IMR-90 (cell line): ENCODE data around the gene FABP7. TPM values are rescaled to one million over a fixed set of nuclear protein-coding genes. Genes with fewer than 3 reads are reported as not detected.

Experiments
- ATAC-seq: fragments of 200-7000 bp; cut with Tn5 transposase; 2 replicates; pipeline ENCODE4 v1.9.1; 2020; ENCODE audit warnings: low read depth, mild to moderate bottlenecking, moderate library complexity
- BruUV-seq: library from RNA; stranded (reverse); fragments of 400-500 nt; replicated peaks from 2 replicates; lab custom pipeline; 2021; lab: Mats Ljungman, UMichigan
- CTCF ChIA-PET: fragments of 300-600 bp; formaldehyde crosslinking; extraction: SDS; loops from one replicate; lab custom pipeline; 2021; ENCODE audit warnings: antibody characterized with exemption; lab: Yijun Ruan, JAX
- POLR2A ChIA-PET: fragments of 300-600 bp; sonication (Branson Sonifier 250); formaldehyde crosslinking; loops from one replicate; lab custom pipeline; 2022; ENCODE audit warnings: antibody characterized with exemption; ENCODE audit not compliant: unreplicated experiment; lab: Charles Lee
- DNase-seq: peaks from one replicate; pipeline ENCODE4 v3.0.0; 2013
- H2AFZ ChIP-seq: replicated peaks from 2 replicates; pipeline ENCODE3; 2013; ENCODE audit warnings: low read length, mild to moderate bottlenecking; ENCODE audit not compliant: poor library complexity
- H2AK5ac ChIP-seq: 2 replicates; pipeline ENCODE4 v1.6.1; 2013; ENCODE audit warnings: low read depth, low read length, inconsistent platforms
- H2AK9ac ChIP-seq: replicated peaks from 2 replicates; pipeline ENCODE3; 2013; ENCODE audit warnings: mild to moderate bottlenecking, low read depth, low read length, moderate library complexity; ENCODE audit not compliant: poor library complexity
- H2BK120ac ChIP-seq: 2 replicates; pipeline ENCODE4 v1.6.1; 2013; ENCODE audit warnings: low read depth, low read length, inconsistent platforms
- H2BK15ac ChIP-seq: 3 replicates; pipeline ENCODE4 v1.6.1; 2013; ENCODE audit warnings: low read depth, low read length, inconsistent platforms
- H2BK20ac ChIP-seq: 2 replicates; pipeline ENCODE4 v1.6.1; 2013; ENCODE audit warnings: low read depth, mild to moderate bottlenecking, inconsistent platforms, low read length, moderate library complexity
- H2BK5ac ChIP-seq: 2 replicates; pipeline ENCODE4 v1.6.1; 2013; ENCODE audit warnings: mild to moderate bottlenecking, low read depth, low read length, inconsistent platforms; ENCODE audit not compliant: poor library complexity, severe bottlenecking
- H3K14ac ChIP-seq: replicated peaks from 2 replicates; pipeline ENCODE4 v1.6.1; 2013; ENCODE audit warnings: low read depth, low read length, inconsistent platforms
- H3K18ac ChIP-seq: 2 replicates; pipeline ENCODE4 v1.6.1; 2013; ENCODE audit warnings: low read depth, low read length, control low read depth
- H3K23ac ChIP-seq: 2 replicates; pipeline ENCODE4 v1.6.1; 2013; ENCODE audit warnings: low read depth, low read length, inconsistent platforms
- H3K27ac ChIP-seq: 2 replicates; pipeline ENCODE4 v1.5.1; 2013; ENCODE audit warnings: mild to moderate bottlenecking, control low read depth, low read length; ENCODE audit not compliant: insufficient read depth
- H3K27me3 ChIP-seq: 2 replicates; pipeline ENCODE4 v1.6.1; 2013; ENCODE audit warnings: low read length; ENCODE audit not compliant: control insufficient read depth, insufficient read depth
- H3K36me3 ChIP-seq: 2 replicates; pipeline ENCODE4 v1.6.1; 2013; ENCODE audit warnings: low read length, mixed read lengths; ENCODE audit not compliant: control insufficient read depth, insufficient read depth
- H3K4ac ChIP-seq: 2 replicates; pipeline ENCODE4 v1.6.1; 2013; ENCODE audit warnings: low read depth, low read length, inconsistent platforms
- H3K4me1 ChIP-seq: 2 replicates; pipeline ENCODE4 v1.6.1; 2013; ENCODE audit warnings: low read length, mixed read lengths; ENCODE audit not compliant: control insufficient read depth, insufficient read depth
- H3K4me2 ChIP-seq: 2 replicates; pipeline ENCODE4 v1.6.1; 2013; ENCODE audit warnings: low read depth, mild to moderate bottlenecking, control low read depth, low read length, moderate library complexity
- H3K4me3 ChIP-seq: 2 replicates; pipeline ENCODE4 v1.5.1; 2013; ENCODE audit warnings: low read depth, mild to moderate bottlenecking, control low read depth, low read length, moderate library complexity; ENCODE audit not compliant: insufficient read depth
- H3K56ac ChIP-seq: 2 replicates; pipeline ENCODE4 v1.6.1; 2013; ENCODE audit warnings: low read length, inconsistent platforms; ENCODE audit not compliant: insufficient read depth; ENCODE audit errors: extremely low read depth
- H3K79me1 ChIP-seq, 2 experiments: 2 replicates each; pipeline ENCODE4 v1.6.1; 2013; ENCODE audit warnings: low read length in 2 of 2, inconsistent platforms in 1 of 2, low read depth in 1 of 2
- H3K9ac ChIP-seq: 2 replicates; pipeline ENCODE4 v1.6.1; 2013; ENCODE audit warnings: low read depth, low read length, control low read depth
- H3K9me1 ChIP-seq: 2 replicates; pipeline ENCODE4 v1.6.1; 2013; ENCODE audit warnings: low read length, inconsistent platforms; ENCODE audit not compliant: insufficient read depth
- H3K9me3 ChIP-seq: 2 replicates; pipeline ENCODE4 v1.6.1; 2013; ENCODE audit warnings: low read length; ENCODE audit not compliant: control insufficient read depth, insufficient read depth
- H4K20me1 ChIP-seq: 2 replicates; pipeline ENCODE4 v1.6.1; 2013; ENCODE audit warnings: low read length, inconsistent platforms; ENCODE audit not compliant: insufficient read depth
- H4K5ac ChIP-seq: 2 replicates; pipeline ENCODE4 v1.6.1; 2013; ENCODE audit warnings: mild to moderate bottlenecking, low read depth, low read length, control low read depth
- H4K8ac ChIP-seq, 2 experiments: 2 replicates each; pipeline ENCODE4 v1.6.1; 2013; ENCODE audit warnings: low read depth in 2 of 2, low read length in 2 of 2, control low read depth in 1 of 2, inconsistent platforms in 1 of 2
- H4K91ac ChIP-seq: 2 replicates; pipeline ENCODE4 v1.6.1; 2013; ENCODE audit warnings: low read depth, low read length, inconsistent platforms; ENCODE audit not compliant: insufficient read depth
- BHLHE40 ChIP-seq: fragments of 150-350 bp; IDR thresholded peaks from 2 replicates; pipeline ENCODE4 v1.6.1; 2016; ENCODE audit warnings: mild to moderate bottlenecking, low read depth, low read length
- CHD1 ChIP-seq: IDR thresholded peaks from 2 replicates; pipeline ENCODE4 v1.6.1; 2012; ENCODE audit warnings: low read depth, low read length, improper control_type of control experiment
- ELK1 ChIP-seq: fragments of 150-350 bp; IDR thresholded peaks from 2 replicates; pipeline ENCODE4 v1.6.1; 2016; ENCODE audit warnings: low read depth, mild to moderate bottlenecking, low read length, moderate library complexity, borderline replicate concordance
- FOS ChIP-seq: fragments of 150-350 bp; IDR thresholded peaks from 2 replicates; pipeline ENCODE4 v1.6.1; 2016; ENCODE audit warnings: low read depth, low read length
- RAD21 ChIP-seq: IDR thresholded peaks from 2 replicates; pipeline ENCODE4 v1.6.1; 2012; ENCODE audit warnings: low read length, improper control_type of control experiment
- RCOR1 ChIP-seq: IDR thresholded peaks from 2 replicates; pipeline ENCODE4 v1.6.1; 2012; ENCODE audit warnings: mild to moderate bottlenecking, low read length, improper control_type of control experiment; ENCODE audit not compliant: insufficient replicate concordance
- RFX5 ChIP-seq: IDR thresholded peaks from 2 replicates; pipeline ENCODE4 v1.8.0; 2012; ENCODE audit warnings: low read depth, mild to moderate bottlenecking, low read length, moderate library complexity
- WGBS, 2 experiments: methylation state at CpG; one replicate each; pipeline versions ENCODE4 v1.1.5 to v1.1.7; 2013; ENCODE audit warnings: missing lambda C conversion rate in 2 of 2; ENCODE audit not compliant: insufficient read length in 1 of 2; ENCODE audit errors: extremely low coverage in 2 of 2; 5-methylcytosine and 5-hydroxymethylcytosine counted together
- dilution Hi-C: fragments of 300-500 bp; cut with HindIII; formaldehyde crosslinking; loops from one replicate; pipeline ENCODE4 v1.14.3; 2018; ENCODE audit warnings: low sequenced_read_pairs; ENCODE audit not compliant: unreplicated experiment
- in situ Hi-C: fragments of 300-500 bp; cut with MboI; formaldehyde crosslinking; loops from 3 replicates; pipeline ENCODE4 v1.14.3; 2019; ENCODE audit warnings: low sequenced_read_pairs, inconsistent platforms, mixed read lengths
- intact Hi-C: fragments of 100-400 bp; cut with micrococcal nuclease; formaldehyde crosslinking; loops from 2 replicates; pipeline ENCODE4 v1.10.0; 2022
- polyA plus RNA-seq, 3 experiments: library from polyadenylated mRNA; depleted of rRNA; stranded (reverse); fragments of >200 nt; gene quantifications; 2 replicates each; pipeline ENCODE4 v1.2.3, GENCODE V29; 2012; ENCODE audit warnings: low replicate concordance in 1 of 3
- total RNA-seq: library from RNA; depleted of rRNA; stranded (reverse); fragments of >200 nt; gene quantifications from 2 replicates; pipeline ENCODE4 v1.2.3, GENCODE V29; 2012

FABP7 gene
- total and polyA plus RNA-seq, 2 of the 4 experiments (the other 2 are of a cell fraction) = not detected

- intact Hi-C loops = no loop called here
- POLR2A ChIA-PET = interaction anchor here (0.5 kb wide), 1 partner anchor 14 kb away, joined by 3 read pairs; no protein-coding TSS in a partner anchor
- peaks cover 30% of the 10 kb centered on the region for H3K4me1 ChIP-seq
These were observed 21.4 kb downstream of the FABP7 start for GRCh38 chr6:122800906-122801305.

More at GRCh38 chr6:122800906-122801305, 21.4 kb downstream of the FABP7 start:
- Histone ChIP-seq H3K79me1 (peaks cover 0 to 7% of the 10 kb centered on the region in 2 experiments; a peak in 3 of 4 replicates), H2AK9ac (no peak overlapping the region), H2BK15ac (no peak overlapping the region; the same call in 2 of the 3 replicates), H3K56ac (no peak overlapping the region), H3K27ac (peak overlapping the region; percentile 94; the same call in 1 of the 2 replicates), H4K20me1 (no peaks in the 10 kb centered on the region), H2AK5ac (peak overlapping the region; percentile 12; the same call in 1 of the 2 replicates), H2BK20ac (peak overlapping the region; percentile 37; the same call in 1 of the 2 replicates), H3K9ac (no peak overlapping the region), H3K14ac (no peak overlapping the region), H3K18ac (peak overlapping the region; percentile 95), H3K4me3 (no peak overlapping the region), H3K9me3 (no peaks in the 10 kb centered on the region), H2AFZ (no peak overlapping the region), H2BK120ac (0 out of 2 replicates have a peak overlapping the region, but pooled peaks have one; percentile 9), H4K8ac (no peak overlapping the region), H3K4me2 (peak overlapping the region; percentile 24; the same call in 1 of the 2 replicates), H3K27me3 (no peaks in the 10 kb centered on the region), H4K5ac (peak overlapping the region; percentile 91), H3K9me1 (peaks cover 13% of the 10 kb centered on the region), H4K91ac (no peak overlapping the region), H2BK5ac (no peak overlapping the region), H3K4ac (peak overlapping the region; percentile 73; the same call in 1 of the 2 replicates), H3K23ac (0 out of 2 replicates have a peak overlapping the region, but pooled peaks have one; percentile 13), H3K36me3 (peaks cover 40% of the 10 kb centered on the region)
- ATAC-seq (peak; percentile 3; the same call in 1 of the 2 replicates), DNase-seq (peak; percentile 48)
- TF ChIP-seq BHLHE40 (no peak), ELK1 (no peak), RCOR1 (no peak), RAD21 (no peak), CHD1 (no peak), FOS (no peak), RFX5 (no peak)
- no CpG with 5 or more reads among the region's 3 CpGs for WGBS, 2 experiments
- BruUV-seq = no TSS peak
- dilution Hi-C loops (no loop called here), in situ Hi-C loops (no loop called here)
- CTCF ChIA-PET = interaction anchor here (0.8 to 1.5 kb wide), 3 partner anchors 11 to 12 kb away, joined by 3 to 4 read pairs (median 3); partner anchors contain the start of gene SMPDL3A
